CMK (cell line): Measurements from ENCODE around the gene PLA2G2F.

Experiments
- DNase-seq: peaks from one replicate; pipeline ENCODE4 v3.0.0-alpha.2; 2010; ENCODE audit warnings: low read depth

The PLA2G2F gene

GRCh38 chr1:20143318-20143717 lies 4.2 kb downstream of the PLA2G2F start:
- DNase-seq, result no peak

GRCh38 chr1:20143734-20144565 lies 4.8 kb downstream of the PLA2G2F start:
- no peak for DNase-seq

- DNase-seq, result no peak
Measured at GRCh38 chr1:20147846-20148570, 8.9 kb downstream of the PLA2G2F start.

- no peak for DNase-seq
Measured at GRCh38 chr1:20148571-20149500, 9.7 kb downstream of the PLA2G2F start.

GRCh38 chr1:20149601-20150325 lies 10.6 kb downstream of the PLA2G2F start:
- no peak for DNase-seq

GRCh38 chr1:20150326-20150705 lies 11.2 kb downstream of the PLA2G2F start:
- DNase-seq, result no peak

GRCh38 chr1:20150969-20151368 lies 11.8 kb downstream of the PLA2G2F start:
- no peak for DNase-seq

- peak; percentile 71 for DNase-seq
Measured at GRCh38 chr1:20151906-20152598, 12.9 kb downstream of the PLA2G2F start.

- DNase-seq, result no peak
Measured at GRCh38 chr1:20152599-20152930, 13.4 kb downstream of the PLA2G2F start.

- no peak for DNase-seq
Measured at GRCh38 chr1:20153000-20153418, 13.9 kb downstream of the PLA2G2F start.

- no peak for DNase-seq
Measured at GRCh38 chr1:20154301-20154831, 15.2 kb downstream of the PLA2G2F start.

- no peak for DNase-seq
Measured at GRCh38 chr1:20158358-20159070, 19.4 kb downstream of the PLA2G2F start.

GRCh38 chr1:20160034-20160433 lies 20.9 kb downstream of the PLA2G2F start:
- DNase-seq, result no peak

- no peak for DNase-seq
Measured at GRCh38 chr1:20164694-20165202, 25.6 kb downstream of the PLA2G2F start.

GRCh38 chr1:20165522-20165951 lies 26.4 kb downstream of the PLA2G2F start:
- DNase-seq, result no peak

- DNase-seq, result no peak
Measured at GRCh38 chr1:20166051-20166450, 26.9 kb downstream of the PLA2G2F start.

GRCh38 chr1:20167126-20167525 lies 28.0 kb downstream of the PLA2G2F start:
- no peak for DNase-seq

GRCh38 chr1:20168564-20169491 lies 29.7 kb downstream of the PLA2G2F start:
- no peak for DNase-seq

GRCh38 chr1:20169932-20170331 lies 30.8 kb downstream of the PLA2G2F start:
- no peak for DNase-seq
